ENCODE data around the gene PKD1L1. TPM values are rescaled to one million over a fixed set of nuclear protein-coding genes. Genes with fewer than 3 reads are reported as not detected.

Gene PKD1L1
- total RNA-seq, 1 experiment from 2014 or later: 0.17 TPM

GRCh38 chr7:47725031-47725780, 223.1 kb downstream of the PKD1L1 start:
- no peak overlapping the region for H2AFZ ChIP-seq (ENCODE audit: low read depth, low read length, poor library complexity, severe bottlenecking)
- H3K79me2 ChIP-seq (ENCODE audit: insufficient read depth, low read length): no peaks in the 10 kb centered on the region
- H3K9me3 ChIP-seq (ENCODE audit: control insufficient read depth in 1 of 2, insufficient read depth in 1 of 2, low read depth in 1 of 2, low read length in 2 of 2): no peaks in the 10 kb centered on the region
- H3K27me3 ChIP-seq (ENCODE audit: insufficient read depth, low read length): no peaks in the 10 kb centered on the region
- ATAC-seq (no peak), DNase-seq (ENCODE audit: low read depth, low spot score) (no peak)
- RAD21 ChIA-PET (ENCODE audit: low non-redundant PET in 1 of 2, low total read pairs in 2 of 2, uncharacterized antibody in 2 of 2, unreplicated experiment in 2 of 2): no interaction called here
- no peaks in the 10 kb centered on the region for H4K20me1 ChIP-seq (ENCODE audit: insufficient read depth)
- no TSS peak for BruUV-seq (replicated peaks)
- TF ChIP-seq ZFX (IDR thresholded peaks at IDR 0.05): no peak
- no peak for TF ChIP-seq EZH2phosphoT487 (IDR thresholded peaks at IDR 0.05; ENCODE audit: borderline replicate concordance)
- TF ChIP-seq CBX3 (IDR thresholded peaks at IDR 0.05; ENCODE audit: low read depth): no peak
- TF ChIP-seq REST (IDR thresholded peaks at IDR 0.05; ENCODE audit: low read depth): no peak
- no peak for TF ChIP-seq SP1 (IDR thresholded peaks at IDR 0.05; ENCODE audit: low read depth)
- no peaks in the 10 kb centered on the region for H3K9me2 ChIP-seq (ENCODE audit: insufficient read depth)
- H3K9ac ChIP-seq (ENCODE audit: low read length): no peak overlapping the region
- no peak overlapping the region for H3K4me3 ChIP-seq (replicated peaks in 1 of 2; ENCODE audit: low read depth in 1 of 2, low read length in 2 of 2)
- no peaks in the 10 kb centered on the region for H3K36me3 ChIP-seq (ENCODE audit: control insufficient read depth in 1 of 2, insufficient read depth in 2 of 2, low read length in 2 of 2)
- intact Hi-C loops (cut with micrococcal nuclease): no loop called here
- H3K4me1 ChIP-seq (ENCODE audit: control insufficient read depth in 1 of 2, insufficient read depth in 2 of 2, low read length in 2 of 2): peaks cover 10 to 13% of the 10 kb centered on the region in 2 experiments; a peak in 3 of 4 replicates
- no peak overlapping the region for H3K27ac ChIP-seq (ENCODE audit: low read depth, low read length)
- POLR2A ChIA-PET: no interaction called here
- CTCF ChIA-PET: no interaction called here
- peak overlapping the region; percentile 6; the same call in 1 of the 2 replicates for H3K4me2 ChIP-seq (ENCODE audit: low read length)

Other genes starting within 250 kb of the PKD1L1 start
- gene HUS1, start 31.1 kb upstream of the PKD1L1 start, total RNA-seq (2021; ENCODE audit: unreplicated experiment): 30.0 TPM
- 4.5 TPM for gene SUN3, start 80.6 kb upstream of the PKD1L1 start, total RNA-seq (2021; ENCODE audit: unreplicated experiment)
- 0.15 TPM for gene C7orf57, start 87.1 kb upstream of the PKD1L1 start, total RNA-seq (2021; ENCODE audit: unreplicated experiment)
- 42.7 TPM for gene UPP1, start 140.8 kb upstream of the PKD1L1 start, total RNA-seq (2021; ENCODE audit: unreplicated experiment)
- not detected for gene ABCA13, start 223.0 kb upstream of the PKD1L1 start, total RNA-seq (2021; ENCODE audit: unreplicated experiment)

Data from HCT116 (cell line).